Ishikawa (cell line): ENCODE data around the gene ARHGEF3.

ENCODE experiments used
- CEBPB ChIP-seq: IDR thresholded peaks from 2 replicates; pipeline ENCODE4 v1.6.1; 2012
- CREB1 ChIP-seq: IDR thresholded peaks from 2 replicates; pipeline ENCODE4 v1.6.1; 2012; ENCODE audit warnings: low read depth
- EGR1 ChIP-seq: IDR thresholded peaks from 2 replicates; pipeline ENCODE4 v1.6.1; 2012
- EP300 ChIP-seq: IDR thresholded peaks from 2 replicates; pipeline ENCODE4 v1.6.1; 2012; ENCODE audit warnings: borderline replicate concordance
- FOXM1 ChIP-seq: IDR thresholded peaks from 2 replicates; pipeline ENCODE4 v1.6.1; 2012; ENCODE audit warnings: low read depth, borderline replicate concordance
- NFIC ChIP-seq: IDR thresholded peaks from 2 replicates; pipeline ENCODE4 v1.6.1; 2012
- RAD21 ChIP-seq: IDR thresholded peaks from 2 replicates; pipeline ENCODE4 v1.6.1; 2012; ENCODE audit warnings: low read depth
- REST ChIP-seq: IDR thresholded peaks from 2 replicates; pipeline ENCODE4 v1.6.1; 2012; ENCODE audit warnings: low read depth, mild to moderate bottlenecking
- TAF1 ChIP-seq: IDR thresholded peaks from 2 replicates; pipeline ENCODE4 v1.6.1; 2012; ENCODE audit warnings: low read depth, mild to moderate bottlenecking
- TCF12 ChIP-seq: IDR thresholded peaks from 2 replicates; pipeline ENCODE4 v1.6.1; 2012; ENCODE audit warnings: low read depth
- TEAD4 ChIP-seq: IDR thresholded peaks from 2 replicates; pipeline ENCODE4 v1.6.1; 2012
- USF1 ChIP-seq: IDR thresholded peaks from 2 replicates; pipeline ENCODE4 v1.6.1; 2012
- YY1 ChIP-seq: IDR thresholded peaks from 2 replicates; pipeline ENCODE4 v1.6.1; 2012; ENCODE audit warnings: low read depth
- ZBTB7A ChIP-seq: IDR thresholded peaks from 2 replicates; pipeline ENCODE4 v1.6.1; 2012; ENCODE audit warnings: low read depth
- TF ChIP-seq, protein P1 (sequence below): IDR thresholded peaks from 2 replicates; pipeline ENCODE4 v1.6.1; 2012

The ARHGEF3 gene

GRCh38 chr3:56795097-56795828 is 6.5 kb downstream of the ARHGEF3 start:
- TF ChIP-seq TCF12 (no peak), USF1 (no peak), ZBTB7A (no peak), NFIC (no peak), EGR1 (no peak), YY1 (no peak), REST (no peak), CEBPB (no peak), TEAD4 (no peak), RAD21 (no peak), EP300 (no peak), TAF1 (no peak), CREB1 (no peak)

DNA sequence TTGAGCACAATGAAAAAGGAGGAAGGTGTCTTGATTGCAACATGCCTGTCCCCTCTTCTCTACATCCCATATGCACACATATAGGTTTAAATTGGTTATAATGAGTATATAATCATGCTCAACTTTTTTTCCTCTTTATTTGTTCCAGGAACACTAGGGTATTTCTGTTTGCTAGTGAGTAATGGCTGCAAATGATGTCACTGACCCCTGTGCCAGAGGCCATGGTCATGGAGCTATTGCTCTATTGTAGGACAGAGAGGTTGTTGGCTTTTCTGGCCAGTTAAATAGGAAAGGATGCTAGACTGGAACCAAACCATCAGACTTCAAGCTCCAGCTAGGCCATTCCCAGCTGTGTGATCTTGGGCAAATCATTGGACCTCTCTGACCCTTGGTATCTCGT is 9.6 kb downstream of the ARHGEF3 start:
- TF ChIP-seq ZBTB7A, result no peak
- no peak for TF ChIP-seq CEBPB
- TF ChIP-seq RAD21, result no peak
- no peak for TF ChIP-seq NFIC
- no peak for TF ChIP-seq USF1
- TF ChIP-seq REST, result no peak
- TF ChIP-seq TEAD4, result no peak
- TF ChIP-seq TAF1, result no peak
- TF ChIP-seq TCF12, result no peak
- no peak for TF ChIP-seq YY1
- TF ChIP-seq CREB1, result no peak
- TF ChIP-seq FOXM1, result no peak
- no peak for TF ChIP-seq EGR1
- TF ChIP-seq, protein P1, sequence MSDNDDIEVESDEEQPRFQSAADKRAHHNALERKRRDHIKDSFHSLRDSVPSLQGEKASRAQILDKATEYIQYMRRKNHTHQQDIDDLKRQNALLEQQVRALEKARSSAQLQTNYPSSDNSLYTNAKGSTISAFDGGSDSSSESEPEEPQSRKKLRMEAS, result no peak
- TF ChIP-seq EP300, result no peak

DNA sequence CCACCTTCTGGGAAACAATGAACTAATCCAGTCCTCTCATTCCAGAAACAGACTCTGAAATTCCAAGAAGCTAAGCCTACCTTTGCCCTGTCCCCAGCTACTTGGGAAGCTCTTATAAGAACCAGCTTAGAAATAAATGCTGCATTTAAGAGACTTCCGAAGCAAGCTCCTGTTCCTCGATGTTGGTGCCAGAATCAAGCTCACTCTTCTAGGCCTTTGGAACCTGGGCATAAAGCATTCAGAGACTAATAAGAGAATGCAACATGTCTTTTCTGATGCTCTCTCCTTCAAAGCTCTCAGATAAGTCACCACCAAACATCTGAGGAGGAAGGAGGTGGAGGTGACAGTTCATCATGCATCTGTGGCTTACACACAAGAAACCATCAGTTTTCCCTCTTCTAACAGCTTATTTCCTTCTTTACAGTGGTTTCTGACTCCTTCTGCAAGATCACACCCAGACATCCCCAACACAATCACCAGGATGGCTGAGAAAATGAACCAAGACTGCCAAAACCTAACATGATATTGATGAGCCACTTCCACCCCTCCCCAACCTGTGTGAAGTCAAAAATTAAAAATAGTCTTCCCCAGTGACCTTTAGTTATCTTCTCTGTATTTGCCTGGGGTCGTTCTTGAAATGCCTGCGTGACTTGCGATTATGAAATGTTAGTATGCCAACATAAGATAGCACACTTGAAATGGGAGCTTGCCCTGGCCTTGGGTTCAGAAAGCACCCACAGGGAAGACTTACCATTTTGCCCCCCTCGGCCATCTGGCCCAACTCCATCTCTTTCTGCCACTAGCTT is 11.5 kb downstream of the ARHGEF3 start:
- TF ChIP-seq NFIC, result no peak
- no peak for TF ChIP-seq TAF1
- TF ChIP-seq TEAD4, result no peak
- TF ChIP-seq ZBTB7A, result no peak
- TF ChIP-seq USF1, result no peak
- TF ChIP-seq YY1, result no peak
- TF ChIP-seq REST, result no peak
- no peak for TF ChIP-seq RAD21
- no peak for TF ChIP-seq TCF12
- TF ChIP-seq FOXM1, result no peak
- TF ChIP-seq CEBPB, result no peak
- TF ChIP-seq, protein P1, result no peak
- TF ChIP-seq EP300, result no peak
- no peak for TF ChIP-seq CREB1
- no peak for TF ChIP-seq EGR1
